Panc1 (cell line): ENCODE measurements around the gene CCL25. TPM values are rescaled to one million over a fixed set of nuclear protein-coding genes. Genes with fewer than 3 reads are reported as not detected.

Experiments used
- ATAC-seq: fragments of 200-7000 bp; cut with Tn5 transposase; 2 replicates; pipeline ENCODE4 v1.9.1; 2020; ENCODE audit warnings: mild to moderate bottlenecking, moderate library complexity
- BruUV-seq: library from RNA; stranded (reverse); fragments of 400-500 nt; replicated peaks from 2 replicates; lab custom pipeline; 2021; lab: Mats Ljungman, UMichigan
- CTCF ChIA-PET: fragments of 300-600 bp; sonication (Branson Sonifier 250); formaldehyde crosslinking; loops from one replicate; lab custom pipeline; 2022; ENCODE audit warnings: antibody characterized with exemption; lab: Charles Lee
- POLR2A ChIA-PET: fragments of 300-600 bp; sonication (Branson Sonifier 250); formaldehyde crosslinking; loops from one replicate; lab custom pipeline; 2022; ENCODE audit warnings: antibody characterized with exemption; lab: Charles Lee
- DNase-seq: peaks from one replicate; pipeline ENCODE4 v3.0.0-alpha.2; 2010; ENCODE audit warnings: low read depth, low spot score
- H3K27ac ChIP-seq: 2 replicates; pipeline ENCODE4 v1.5.1; 2011; ENCODE audit warnings: mild to moderate bottlenecking, low read length, inconsistent platforms
- H3K27me3 ChIP-seq: fragments of 200-500 bp; sonication (Bioruptor generic); 2 replicates; pipeline ENCODE4 v1.6.0; 2014; ENCODE audit warnings: low read length, inconsistent platforms; ENCODE audit not compliant: control insufficient read depth, insufficient read depth
- H3K36me3 ChIP-seq: fragments of 200-500 bp; sonication (Bioruptor generic); 2 replicates; pipeline ENCODE4 v1.5.1; 2014; ENCODE audit warnings: inconsistent platforms, mild to moderate bottlenecking, low read length, moderate library complexity; ENCODE audit not compliant: control insufficient read depth, insufficient read depth
- H3K4me1 ChIP-seq: 2 replicates; pipeline ENCODE4 v1.5.1; 2011; ENCODE audit warnings: inconsistent platforms, mild to moderate bottlenecking, low read length, moderate library complexity; ENCODE audit not compliant: control insufficient read depth, insufficient read depth
- H3K4me3 ChIP-seq, 2 experiments: 2 replicates each; pipeline ENCODE4 v1.5.1; 2011 to 2012; ENCODE audit warnings: low read depth in 2 of 2, low read length in 2 of 2, mild to moderate bottlenecking in 2 of 2, inconsistent platforms in 1 of 2, moderate library complexity in 1 of 2
- H3K9me3 ChIP-seq: fragments of 200-500 bp; sonication (Bioruptor generic); 2 replicates; pipeline ENCODE4 v1.5.1; 2014; ENCODE audit warnings: low read depth, mild to moderate bottlenecking, inconsistent platforms, low read length, moderate library complexity; ENCODE audit not compliant: control insufficient read depth, insufficient read depth
- POLR2AphosphoS5 ChIP-seq: IDR thresholded peaks from 2 replicates; pipeline ENCODE4 v1.6.1; 2012; ENCODE audit warnings: mild to moderate bottlenecking, low read depth, low read length, moderate library complexity
- SIN3A ChIP-seq: IDR thresholded peaks from 2 replicates; pipeline ENCODE4 v1.6.1; 2012; ENCODE audit warnings: low read depth, mild to moderate bottlenecking, low read length, moderate library complexity, borderline replicate concordance; ENCODE audit not compliant: insufficient read depth
- TCF7L2 ChIP-seq: IDR thresholded peaks from 2 replicates; pipeline ENCODE4 v1.6.1; 2011; ENCODE audit warnings: mild to moderate bottlenecking, low read depth, low read length, inconsistent platforms
- in situ Hi-C: cut with HindIII; loops from 2 replicates; pipeline ENCODE4 v1.10.0; 2016; ENCODE audit warnings: low sequenced_read_pairs, low pct_unique_long_range_greater_than_20kb
- intact Hi-C: fragments of 100-400 bp; cut with micrococcal nuclease; formaldehyde crosslinking; loops from one replicate; pipeline ENCODE4 v1.10.0; 2022; ENCODE audit not compliant: unreplicated experiment
- total RNA-seq: library from RNA; stranded (reverse); gene quantifications from one replicate; pipeline ENCODE4 v1.2.1, GENCODE V29; 2021; ENCODE audit not compliant: unreplicated experiment
- TF ChIP-seq, protein P1 (sequence below): fragments of 450-650 bp; IDR thresholded peaks from 2 replicates; pipeline ENCODE4 v1.5.1; 2017; ENCODE audit warnings: mild to moderate bottlenecking
- TF ChIP-seq, protein P2 (sequence below), 2 experiments: IDR thresholded peaks; 2 replicates each; pipeline ENCODE4 v1.6.1; 2011 to 2012; ENCODE audit warnings: low read depth in 2 of 2, control low read depth in 1 of 2, low read length in 1 of 2, mild to moderate bottlenecking in 1 of 2, moderate library complexity in 1 of 2; ENCODE audit not compliant: insufficient read depth in 1 of 2

CCL25 gene
- total RNA-seq, 1 experiment from 2014 or later = not detected

DNA sequence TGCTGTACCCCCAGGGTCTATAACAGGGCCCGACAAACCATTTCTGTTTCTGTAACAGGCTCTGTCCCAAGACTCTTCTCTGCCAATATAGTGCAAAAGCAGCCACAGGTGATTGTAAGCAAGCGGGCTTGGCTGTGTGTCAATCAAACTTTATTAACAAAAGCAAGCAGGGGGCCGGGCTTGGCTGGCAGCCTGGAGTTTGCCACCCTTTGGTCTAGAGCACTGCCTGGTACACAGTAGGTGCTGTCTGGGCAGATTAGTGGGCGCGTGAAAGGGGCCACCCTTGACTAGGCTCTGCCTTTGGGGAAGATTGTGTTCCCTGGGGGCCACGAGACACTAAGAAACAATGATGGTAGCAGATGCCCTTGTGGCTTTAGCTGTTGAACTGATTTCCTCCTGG is 27.4 kb downstream of the CCL25 start:
- Histone ChIP-seq H3K4me3 (no peak overlapping the region), H3K4me1 (no peaks in the 10 kb centered on the region), H3K27me3 (no peaks in the 10 kb centered on the region), H3K27ac (no peak overlapping the region), H3K9me3 (no peaks in the 10 kb centered on the region), H3K36me3 (no peaks in the 10 kb centered on the region)
- ChIA-PET CTCF (no interaction called here), POLR2A (no interaction called here)
- DNase-seq (no peak), ATAC-seq (no peak)
- TF ChIP-seq SIN3A (no peak), TCF7L2 (no peak), POLR2AphosphoS5 (no peak)
- TF ChIP-seq, protein P1, sequence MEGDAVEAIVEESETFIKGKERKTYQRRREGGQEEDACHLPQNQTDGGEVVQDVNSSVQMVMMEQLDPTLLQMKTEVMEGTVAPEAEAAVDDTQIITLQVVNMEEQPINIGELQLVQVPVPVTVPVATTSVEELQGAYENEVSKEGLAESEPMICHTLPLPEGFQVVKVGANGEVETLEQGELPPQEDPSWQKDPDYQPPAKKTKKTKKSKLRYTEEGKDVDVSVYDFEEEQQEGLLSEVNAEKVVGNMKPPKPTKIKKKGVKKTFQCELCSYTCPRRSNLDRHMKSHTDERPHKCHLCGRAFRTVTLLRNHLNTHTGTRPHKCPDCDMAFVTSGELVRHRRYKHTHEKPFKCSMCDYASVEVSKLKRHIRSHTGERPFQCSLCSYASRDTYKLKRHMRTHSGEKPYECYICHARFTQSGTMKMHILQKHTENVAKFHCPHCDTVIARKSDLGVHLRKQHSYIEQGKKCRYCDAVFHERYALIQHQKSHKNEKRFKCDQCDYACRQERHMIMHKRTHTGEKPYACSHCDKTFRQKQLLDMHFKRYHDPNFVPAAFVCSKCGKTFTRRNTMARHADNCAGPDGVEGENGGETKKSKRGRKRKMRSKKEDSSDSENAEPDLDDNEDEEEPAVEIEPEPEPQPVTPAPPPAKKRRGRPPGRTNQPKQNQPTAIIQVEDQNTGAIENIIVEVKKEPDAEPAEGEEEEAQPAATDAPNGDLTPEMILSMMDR = no peak
- TF ChIP-seq, protein P2, sequence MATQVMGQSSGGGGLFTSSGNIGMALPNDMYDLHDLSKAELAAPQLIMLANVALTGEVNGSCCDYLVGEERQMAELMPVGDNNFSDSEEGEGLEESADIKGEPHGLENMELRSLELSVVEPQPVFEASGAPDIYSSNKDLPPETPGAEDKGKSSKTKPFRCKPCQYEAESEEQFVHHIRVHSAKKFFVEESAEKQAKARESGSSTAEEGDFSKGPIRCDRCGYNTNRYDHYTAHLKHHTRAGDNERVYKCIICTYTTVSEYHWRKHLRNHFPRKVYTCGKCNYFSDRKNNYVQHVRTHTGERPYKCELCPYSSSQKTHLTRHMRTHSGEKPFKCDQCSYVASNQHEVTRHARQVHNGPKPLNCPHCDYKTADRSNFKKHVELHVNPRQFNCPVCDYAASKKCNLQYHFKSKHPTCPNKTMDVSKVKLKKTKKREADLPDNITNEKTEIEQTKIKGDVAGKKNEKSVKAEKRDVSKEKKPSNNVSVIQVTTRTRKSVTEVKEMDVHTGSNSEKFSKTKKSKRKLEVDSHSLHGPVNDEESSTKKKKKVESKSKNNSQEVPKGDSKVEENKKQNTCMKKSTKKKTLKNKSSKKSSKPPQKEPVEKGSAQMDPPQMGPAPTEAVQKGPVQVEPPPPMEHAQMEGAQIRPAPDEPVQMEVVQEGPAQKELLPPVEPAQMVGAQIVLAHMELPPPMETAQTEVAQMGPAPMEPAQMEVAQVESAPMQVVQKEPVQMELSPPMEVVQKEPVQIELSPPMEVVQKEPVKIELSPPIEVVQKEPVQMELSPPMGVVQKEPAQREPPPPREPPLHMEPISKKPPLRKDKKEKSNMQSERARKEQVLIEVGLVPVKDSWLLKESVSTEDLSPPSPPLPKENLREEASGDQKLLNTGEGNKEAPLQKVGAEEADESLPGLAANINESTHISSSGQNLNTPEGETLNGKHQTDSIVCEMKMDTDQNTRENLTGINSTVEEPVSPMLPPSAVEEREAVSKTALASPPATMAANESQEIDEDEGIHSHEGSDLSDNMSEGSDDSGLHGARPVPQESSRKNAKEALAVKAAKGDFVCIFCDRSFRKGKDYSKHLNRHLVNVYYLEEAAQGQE (IDR thresholded peaks at IDR 0.05; ENCODE audit: insufficient read depth in 1 of 2, low read depth in 2 of 2, low read length in 1 of 2) = no peak
- in situ Hi-C loops (no loop called here), intact Hi-C loops (no loop called here)
- no TSS peak for BruUV-seq

- ATAC-seq = no peak
- TF ChIP-seq TCF7L2 (no peak), SIN3A (no peak), POLR2AphosphoS5 (no peak)
- TF ChIP-seq, protein P2 (IDR thresholded peaks at IDR 0.05; ENCODE audit: insufficient read depth in 1 of 2, low read depth in 2 of 2, low read length in 1 of 2) = no peak
- TF ChIP-seq, protein P1 = no peak
- H3K27me3 ChIP-seq = no peaks in the 10 kb centered on the region
- ChIA-PET POLR2A (no interaction called here), CTCF (no interaction called here)
- BruUV-seq = no TSS peak
- no peak overlapping the region for H3K27ac ChIP-seq
- no peaks in the 10 kb centered on the region for H3K4me1 ChIP-seq
- H3K9me3 ChIP-seq = no peaks in the 10 kb centered on the region
- no peak for DNase-seq
- intact Hi-C loops = no loop called here
- H3K36me3 ChIP-seq = no peaks in the 10 kb centered on the region
- H3K4me3 ChIP-seq = no peak overlapping the region
- in situ Hi-C loops = no loop called here
Measured at GRCh38 chr19:8080832-8081231, 28.3 kb downstream of the CCL25 start.
